ENCODE results near the gene DAPK3.
"Not testable (repeated sequence)": the region's sequence is repeated elsewhere in the genome, so short reads cannot be mapped to it uniquely, and the experiment has no call there.

DAPK3 gene

DNA sequence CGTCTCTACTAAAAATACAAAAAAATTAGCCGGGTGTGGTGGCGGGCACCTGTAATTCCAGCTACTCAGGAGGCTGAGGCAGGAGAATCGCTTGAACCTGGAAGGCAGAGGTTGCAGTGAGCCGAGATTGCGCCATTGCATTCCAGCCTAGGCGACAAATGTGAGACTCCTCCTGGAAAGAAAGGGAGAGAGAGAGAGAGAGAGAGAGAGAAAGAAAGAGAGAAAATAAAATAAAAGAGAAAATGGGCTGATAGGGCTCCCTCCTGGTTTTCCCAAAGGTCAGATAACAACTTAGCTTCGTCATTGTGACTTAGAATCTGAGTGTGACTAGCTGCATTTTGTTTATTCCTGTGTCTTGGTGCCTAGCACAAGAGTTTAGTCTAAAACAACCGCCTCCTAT, 34.5 kb upstream of the DAPK3 start:
- DNase-seq (ENCODE audit: low read depth in 2 of 2, low spot score in 1 of 2): not testable (repeated sequence)

DNA sequence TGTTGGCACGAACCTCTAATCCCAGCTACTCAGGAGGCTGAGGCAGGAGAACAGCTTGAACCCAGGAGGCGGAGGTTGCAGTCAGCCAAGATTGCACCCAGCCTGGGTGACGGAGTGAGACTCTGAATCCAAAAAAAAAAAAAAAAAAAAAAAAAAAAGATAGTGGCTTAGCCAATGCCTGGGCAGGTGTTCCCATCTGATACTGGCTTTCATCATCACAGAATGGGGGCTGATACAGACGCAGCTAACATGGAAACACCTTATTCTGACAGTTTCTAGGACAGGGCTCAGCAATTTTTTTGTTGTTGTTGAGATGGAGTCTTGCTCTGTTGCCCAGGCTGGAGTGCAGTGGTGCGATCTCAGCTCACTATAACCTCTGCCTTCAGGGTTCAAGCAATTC, 29.9 kb upstream of the DAPK3 start:
- not testable (repeated sequence) for DNase-seq (ENCODE audit: low read depth in 2 of 2, low spot score in 1 of 2)

DNA sequence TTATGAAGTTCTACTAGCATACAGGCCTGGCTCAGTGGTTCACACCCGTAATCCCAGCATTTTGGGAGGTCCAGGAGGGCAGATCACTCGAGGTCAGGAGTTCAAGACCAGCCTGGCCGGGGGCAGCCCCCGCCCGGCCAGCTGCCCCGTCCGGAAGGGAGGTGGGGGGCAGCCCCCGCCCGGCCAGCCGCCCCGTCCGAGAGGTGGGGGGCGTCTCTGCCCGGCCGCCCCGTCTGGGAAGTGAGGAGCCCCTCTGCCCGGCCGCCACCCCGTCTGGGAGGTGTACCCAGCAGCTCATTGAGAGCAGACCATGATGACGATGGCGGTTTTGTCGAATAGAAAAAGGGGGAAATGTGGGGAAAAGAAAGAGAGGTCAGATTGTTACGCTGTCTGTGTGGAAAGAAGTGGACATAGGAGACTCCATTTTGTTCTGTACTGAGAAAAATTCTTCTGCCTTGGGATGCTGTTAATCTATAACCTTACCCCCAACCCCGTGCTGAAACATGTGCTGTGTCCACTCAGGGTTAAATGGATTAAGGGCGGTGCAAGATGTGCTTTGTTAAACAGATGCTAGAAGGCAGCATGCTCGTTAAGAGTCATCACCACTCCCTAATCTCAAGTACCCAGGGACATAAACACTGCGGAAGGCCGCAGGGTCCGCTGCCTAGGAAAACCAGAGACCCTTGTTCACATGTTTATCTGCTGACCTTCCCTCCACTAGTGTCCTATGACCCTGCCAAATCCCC, 27.9 kb upstream of the DAPK3 start:
- not testable (repeated sequence) for DNase-seq (ENCODE audit: low read depth in 2 of 2, low spot score in 1 of 2)

DNA sequence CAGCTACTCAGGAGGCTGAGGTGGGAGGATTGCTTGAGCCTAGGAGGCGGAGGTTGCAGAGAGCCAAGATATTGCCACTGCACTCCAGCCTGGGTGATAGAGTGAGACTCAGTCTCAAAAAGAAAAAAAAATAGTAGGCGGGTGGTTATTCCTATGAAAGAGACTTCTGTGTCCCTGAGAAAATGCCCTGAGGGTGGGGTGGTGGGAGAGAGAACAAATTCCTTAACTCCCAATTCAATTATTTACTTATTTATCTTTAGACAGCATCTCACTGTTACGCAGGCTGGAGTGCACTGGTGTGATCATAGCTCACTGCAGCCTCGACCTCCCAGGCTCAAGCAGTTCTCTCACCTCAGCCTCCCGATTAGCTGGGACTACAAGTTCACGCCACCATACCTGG, 24.7 kb upstream of the DAPK3 start:
- no peak for DNase-seq (ENCODE audit: low read depth in 2 of 2, low spot score in 1 of 2)

DNA sequence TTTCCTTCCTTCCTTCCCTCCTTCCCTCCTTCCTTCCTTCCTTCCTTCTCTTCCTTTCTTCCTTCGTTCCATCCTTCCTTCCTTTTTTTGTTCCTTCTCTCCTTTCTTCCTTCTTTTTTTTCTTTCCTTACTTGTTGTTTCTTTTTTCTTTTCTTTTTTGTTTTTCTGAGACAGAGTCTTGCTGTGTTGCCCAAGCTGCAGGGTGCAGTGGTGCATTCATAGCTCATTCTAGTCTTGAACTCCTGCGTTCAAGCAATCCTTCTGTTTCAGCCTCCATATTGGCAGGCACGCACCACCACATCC, 19.9 kb upstream of the DAPK3 start:
- no peak for DNase-seq (ENCODE audit: low read depth in 2 of 2, low spot score in 1 of 2)

DNA sequence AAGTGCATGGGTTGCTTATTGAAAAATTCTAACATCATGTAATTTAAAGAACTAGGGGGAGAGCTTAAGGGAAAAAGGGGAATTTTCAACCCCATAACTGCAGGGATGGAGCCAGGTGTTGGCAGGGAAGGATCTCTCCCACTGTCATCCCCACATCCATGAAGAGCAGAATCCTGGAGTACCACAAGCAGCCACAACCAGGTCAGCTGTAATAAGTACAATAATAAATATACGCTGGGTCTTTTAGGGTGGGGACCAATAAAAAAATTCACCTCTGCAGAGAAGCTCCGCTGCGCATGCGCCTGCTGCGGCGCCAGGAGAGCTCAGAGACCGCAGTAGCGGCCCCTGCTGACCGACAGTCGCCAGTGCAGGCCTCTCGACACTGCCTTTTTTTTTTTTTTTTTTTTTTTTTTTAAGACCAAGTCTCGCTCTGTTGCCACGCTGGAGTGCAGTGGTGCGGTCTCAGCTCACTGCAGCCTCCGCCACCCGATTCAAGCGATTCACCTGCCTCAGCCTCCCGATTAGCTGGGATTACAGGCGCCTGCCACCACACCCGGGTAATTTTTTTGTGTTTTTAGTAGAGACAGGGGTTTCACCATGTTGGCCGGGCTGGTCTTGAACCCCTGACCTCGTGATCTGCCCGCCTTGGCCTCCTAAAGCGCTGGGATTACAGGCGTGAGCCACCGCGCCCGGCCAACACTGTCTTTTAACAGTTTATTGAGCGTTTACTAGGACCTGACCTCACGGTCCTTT, 16.9 kb upstream of the DAPK3 start:
- DNase-seq (ENCODE audit: low read depth in 2 of 2, low spot score in 1 of 2): peak; percentile 75 to 78

DNA sequence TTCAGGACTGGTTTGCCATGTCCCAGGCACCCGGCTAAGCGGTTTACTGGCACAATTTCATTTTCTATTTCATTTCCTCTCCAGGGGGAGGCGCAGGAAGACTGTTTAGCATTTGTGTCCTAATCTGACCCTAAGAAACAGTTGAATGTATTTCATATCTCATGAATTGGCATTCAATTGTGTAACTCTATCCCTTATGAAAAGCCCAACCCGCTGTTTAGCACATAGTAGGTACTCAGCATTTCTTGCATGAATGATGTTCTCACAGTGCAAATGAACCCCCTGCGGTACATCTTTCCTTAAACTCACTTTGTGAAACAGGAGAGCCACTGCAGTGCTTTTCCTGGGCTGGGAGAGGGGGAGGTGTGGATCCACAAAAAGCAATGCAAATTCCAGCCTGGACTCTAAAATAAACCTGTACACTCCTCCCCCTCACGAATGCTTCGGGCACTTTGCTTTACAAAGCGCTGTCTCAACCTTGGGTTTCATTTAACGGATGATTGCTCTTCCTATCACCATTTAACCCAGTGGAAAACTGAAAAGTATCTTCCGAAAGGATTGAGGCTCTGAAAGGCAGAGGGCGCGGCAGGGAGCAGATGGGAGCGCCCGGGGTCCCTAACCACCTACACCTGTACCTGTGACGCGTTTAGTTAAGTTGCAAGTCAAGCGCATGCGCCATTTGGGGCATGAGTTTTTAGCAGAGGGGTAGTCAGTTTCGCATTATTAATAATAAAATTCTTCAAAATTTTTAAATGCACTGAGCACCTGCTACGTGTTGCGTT, 15.6 kb upstream of the DAPK3 start:
- no peak for DNase-seq (ENCODE audit: low read depth in 2 of 2, low spot score in 1 of 2)

DNA sequence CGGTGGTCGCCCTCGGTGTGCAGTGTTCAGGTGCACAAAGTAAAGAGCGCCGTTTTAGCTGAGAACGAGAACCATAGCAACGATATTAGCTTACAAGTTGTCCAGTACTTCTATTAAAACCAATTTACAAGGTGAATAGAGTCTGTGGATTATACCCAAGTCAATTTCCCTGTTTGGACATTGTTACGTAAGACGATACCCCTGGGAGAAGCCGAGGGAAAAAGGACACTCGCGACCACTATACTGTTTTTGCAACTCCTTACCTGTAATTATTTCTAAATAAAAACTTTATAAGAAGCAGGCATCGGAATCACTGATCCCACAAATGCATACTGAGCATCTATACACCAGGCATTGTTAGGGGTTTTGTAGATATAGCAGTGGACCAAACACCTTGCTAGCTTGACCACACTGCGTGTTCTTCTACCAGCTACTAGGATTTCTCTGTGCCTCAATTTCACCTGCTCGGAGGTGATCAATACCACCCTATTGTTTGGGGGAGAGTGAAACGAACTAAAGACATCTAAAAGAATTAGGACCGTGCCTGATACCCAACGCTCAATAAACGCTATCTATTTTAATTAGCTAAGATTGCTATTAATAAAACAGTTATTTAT, 14.9 kb upstream of the DAPK3 start:
- DNase-seq (ENCODE audit: low read depth in 2 of 2, low spot score in 1 of 2): no peak

DNA sequence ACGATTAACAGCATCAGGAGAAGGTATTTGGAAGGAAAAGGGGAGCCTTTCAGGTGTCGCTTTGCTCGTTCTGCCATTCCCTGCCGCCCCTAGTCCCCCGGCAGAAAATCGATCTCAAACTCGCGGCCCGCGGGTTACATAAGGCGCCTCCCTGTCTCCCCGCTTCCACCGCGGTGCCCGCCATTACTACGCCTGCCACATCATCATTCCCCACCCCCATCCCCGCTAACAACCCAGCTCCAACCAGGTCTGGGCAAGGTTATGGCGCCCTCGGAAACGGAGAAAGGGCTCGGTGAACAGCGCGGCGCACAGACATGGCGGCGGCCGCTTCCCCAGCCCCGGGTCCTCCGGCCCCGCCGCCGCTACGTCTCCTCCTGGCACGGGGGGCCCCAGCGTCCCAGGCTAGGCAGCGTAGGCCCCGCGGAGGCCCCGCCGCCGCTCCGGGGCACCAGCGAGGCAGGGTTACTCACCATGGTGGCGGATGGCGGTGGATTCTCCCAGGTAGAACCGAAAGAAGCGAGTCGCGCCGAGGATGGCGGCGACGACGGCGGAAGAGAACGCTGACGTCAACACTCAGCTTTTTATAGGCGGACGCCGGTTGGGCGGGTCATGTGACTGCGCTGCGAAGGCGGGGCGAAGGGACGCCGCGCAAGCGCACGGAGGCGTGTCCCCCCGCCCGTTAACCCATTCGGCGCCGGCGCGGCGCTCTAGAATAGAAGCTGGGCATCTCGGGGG, 14.2 kb upstream of the DAPK3 start, which contains the start of gene EEF2:
Gene EEF2 (minus strand): TSS at position 556 of the 735 bp plus-strand sequence. CDS start 83 bp downstream, at position 473.
- DNase-seq (ENCODE audit: low read depth in 2 of 2, low spot score in 1 of 2): peak; percentile 78 to 83

DNA sequence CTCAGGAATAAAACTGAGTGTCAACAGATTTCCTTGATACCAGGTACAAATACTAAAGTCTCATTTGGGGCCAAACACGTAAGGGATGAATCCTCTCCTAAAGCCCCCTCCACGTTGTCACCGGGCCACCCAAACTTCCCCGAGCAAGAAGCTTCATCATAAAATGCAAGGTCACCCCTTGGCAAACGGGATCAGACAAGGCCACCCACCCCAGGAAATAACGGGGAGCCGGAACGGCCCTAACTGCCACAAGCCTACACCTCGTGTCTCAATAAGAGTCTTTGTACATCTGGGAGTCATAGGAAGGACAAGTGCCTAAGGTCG, 13.6 kb upstream of the DAPK3 start:
- DNase-seq (ENCODE audit: low read depth in 2 of 2, low spot score in 1 of 2): no peak

DNA sequence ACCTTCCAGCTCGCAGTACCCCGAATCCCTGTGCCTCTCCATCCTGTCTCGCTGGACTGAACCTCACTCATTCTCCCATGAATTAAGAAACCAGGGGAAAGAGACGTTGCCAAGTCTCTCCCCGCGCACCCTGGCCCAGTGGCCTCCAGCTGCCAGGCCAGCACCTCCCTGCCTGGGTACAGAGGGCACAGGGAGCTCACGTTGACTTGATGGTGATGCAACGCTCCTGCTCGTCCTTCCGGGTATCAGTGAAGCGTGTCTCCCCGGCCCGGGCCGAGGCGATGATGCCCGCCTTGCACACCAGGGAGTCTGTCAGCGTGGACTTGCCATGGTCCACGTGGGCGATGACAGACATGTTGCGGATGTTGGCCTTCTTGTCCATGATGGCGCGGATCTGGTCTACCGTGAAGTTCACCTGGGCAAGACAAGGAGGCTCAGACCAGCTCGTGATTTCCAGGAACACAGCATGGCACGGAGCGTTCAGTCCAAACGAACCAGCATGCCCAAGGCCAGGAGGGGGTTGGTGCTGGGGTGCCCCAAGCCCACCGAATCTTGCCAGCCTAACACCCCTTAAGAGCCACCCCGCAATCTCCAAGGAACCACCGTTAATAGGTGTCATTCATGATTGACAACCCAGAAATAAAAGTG, 13.2 kb upstream of the DAPK3 start:
- DNase-seq (ENCODE audit: low read depth in 2 of 2, low spot score in 1 of 2): no peak

DNA sequence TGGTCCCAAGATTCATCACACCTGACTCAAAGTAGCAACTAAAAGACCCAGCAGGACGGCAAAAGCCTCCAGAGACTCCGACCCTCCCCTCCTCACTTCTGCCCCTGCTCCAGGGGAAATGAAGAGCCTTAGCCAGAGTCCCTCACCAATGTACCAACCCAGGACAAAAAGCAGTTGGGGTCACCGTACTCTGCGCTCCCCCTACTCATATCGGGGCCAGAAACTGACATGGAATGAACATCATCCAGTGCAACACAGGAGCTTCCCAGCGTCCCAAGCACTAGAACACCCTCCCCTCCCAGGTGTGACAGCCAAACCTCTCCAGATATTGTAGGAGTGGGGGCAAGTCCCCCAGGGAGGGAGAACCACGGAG, 12.6 kb upstream of the DAPK3 start:
- DNase-seq (ENCODE audit: low read depth in 2 of 2, low spot score in 1 of 2): no peak

DNA sequence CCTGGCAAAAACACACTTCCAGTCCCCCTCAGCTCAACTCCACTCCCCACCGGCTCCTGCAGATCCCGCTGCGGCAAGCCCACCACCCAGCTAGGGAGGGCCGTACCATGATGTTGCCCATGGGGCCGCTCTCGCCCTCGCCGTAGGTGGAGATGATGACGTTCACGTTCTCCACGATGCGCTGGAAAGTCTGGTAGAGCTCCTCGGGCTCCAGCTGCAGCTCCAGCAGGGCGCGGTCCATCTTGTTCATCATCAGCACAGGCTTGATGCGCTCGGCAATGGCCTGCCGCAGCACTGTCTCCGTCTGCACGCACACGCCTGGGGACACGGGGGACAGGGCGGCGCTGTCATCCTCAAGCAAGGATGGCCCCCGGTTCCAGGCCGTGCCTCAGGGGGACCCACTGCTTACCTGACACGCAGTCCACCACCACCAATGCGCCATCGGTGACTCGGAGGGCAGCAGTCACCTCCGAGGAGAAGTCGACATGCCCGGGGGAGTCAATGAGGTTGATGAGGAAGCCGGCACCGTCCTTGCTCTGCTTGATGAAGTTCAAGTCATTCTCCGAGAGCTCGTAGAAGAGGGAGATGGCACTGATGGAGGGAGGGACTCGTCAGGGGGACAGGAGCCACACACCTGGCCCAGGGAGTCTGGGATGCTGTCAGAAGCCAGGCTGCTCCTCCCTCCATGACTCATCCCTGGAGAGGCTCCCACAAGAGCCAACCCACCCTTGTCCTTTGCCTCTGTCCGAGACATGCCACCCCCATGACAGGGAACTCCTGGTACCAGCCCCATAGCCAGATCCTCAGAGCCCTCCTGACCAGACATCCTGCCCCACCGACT, 12.0 kb upstream of the DAPK3 start:
- DNase-seq (ENCODE audit: low read depth in 2 of 2, low spot score in 1 of 2): no peak

DNA sequence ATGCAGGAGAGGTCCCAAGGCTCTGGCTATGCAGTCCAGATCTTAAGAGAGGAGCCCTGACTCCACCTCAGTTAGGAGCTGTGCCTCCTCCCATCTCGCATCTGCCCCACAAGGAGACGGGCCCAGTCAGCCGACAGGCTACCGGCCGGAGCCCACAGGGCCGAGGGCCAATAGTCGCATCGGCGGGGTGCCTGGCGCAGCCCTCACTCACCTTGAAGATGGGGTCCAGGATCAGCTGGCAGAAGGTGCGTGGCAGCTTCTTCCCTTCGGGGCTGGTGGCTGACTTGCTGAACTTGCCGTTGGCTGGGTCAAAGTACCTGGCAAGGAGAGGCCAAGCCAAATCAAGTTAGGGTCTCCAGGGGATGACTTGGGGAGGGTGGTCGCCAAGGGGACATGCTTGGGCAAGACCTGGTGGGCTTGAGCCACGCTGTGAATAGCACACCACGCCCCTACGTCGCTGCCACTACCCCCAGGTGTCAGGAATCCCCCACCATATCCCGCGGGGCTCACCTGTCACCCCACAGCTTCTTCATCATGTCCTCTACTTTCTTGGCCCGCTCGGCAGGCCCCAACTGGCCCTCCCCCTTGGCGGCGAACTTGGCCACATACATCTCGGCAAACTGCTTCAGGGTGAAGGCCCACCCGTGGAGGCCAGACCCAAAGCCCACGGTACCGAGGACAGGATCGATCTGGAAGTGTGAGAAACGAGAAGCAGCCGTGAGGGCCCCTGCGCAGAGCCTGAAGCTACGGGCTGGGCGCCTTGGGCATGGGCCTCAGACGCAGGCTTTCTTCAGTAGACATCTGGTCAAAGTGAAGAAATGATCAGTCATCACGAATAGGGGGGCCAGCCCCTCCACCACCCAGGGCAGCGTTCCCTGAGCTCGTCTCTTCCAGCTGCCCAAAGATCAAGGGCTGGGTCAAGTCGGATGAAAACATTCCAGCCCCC, 11.1 kb upstream of the DAPK3 start:
- DNase-seq (ENCODE audit: low read depth in 2 of 2, low spot score in 1 of 2): no peak

DNA sequence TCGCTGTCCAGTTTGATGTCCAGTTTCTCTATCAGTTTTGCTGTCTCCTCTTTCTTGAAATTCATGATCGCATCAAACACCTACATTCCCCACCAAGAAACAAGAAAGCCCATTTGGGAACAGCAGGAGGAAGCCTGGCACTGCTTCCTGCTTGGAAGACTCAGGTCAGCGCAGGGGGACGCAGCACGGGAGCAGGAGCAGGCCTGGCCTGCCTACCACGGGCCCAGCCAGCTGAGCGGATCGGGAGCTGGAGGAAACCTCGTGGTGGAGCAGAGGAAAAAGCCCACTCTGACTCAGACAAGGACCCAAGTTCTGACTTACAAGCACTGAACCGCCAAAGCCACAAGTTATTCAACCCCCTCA, 10.5 kb upstream of the DAPK3 start:
- no peak for DNase-seq (ENCODE audit: low read depth in 2 of 2, low spot score in 1 of 2)

DNA sequence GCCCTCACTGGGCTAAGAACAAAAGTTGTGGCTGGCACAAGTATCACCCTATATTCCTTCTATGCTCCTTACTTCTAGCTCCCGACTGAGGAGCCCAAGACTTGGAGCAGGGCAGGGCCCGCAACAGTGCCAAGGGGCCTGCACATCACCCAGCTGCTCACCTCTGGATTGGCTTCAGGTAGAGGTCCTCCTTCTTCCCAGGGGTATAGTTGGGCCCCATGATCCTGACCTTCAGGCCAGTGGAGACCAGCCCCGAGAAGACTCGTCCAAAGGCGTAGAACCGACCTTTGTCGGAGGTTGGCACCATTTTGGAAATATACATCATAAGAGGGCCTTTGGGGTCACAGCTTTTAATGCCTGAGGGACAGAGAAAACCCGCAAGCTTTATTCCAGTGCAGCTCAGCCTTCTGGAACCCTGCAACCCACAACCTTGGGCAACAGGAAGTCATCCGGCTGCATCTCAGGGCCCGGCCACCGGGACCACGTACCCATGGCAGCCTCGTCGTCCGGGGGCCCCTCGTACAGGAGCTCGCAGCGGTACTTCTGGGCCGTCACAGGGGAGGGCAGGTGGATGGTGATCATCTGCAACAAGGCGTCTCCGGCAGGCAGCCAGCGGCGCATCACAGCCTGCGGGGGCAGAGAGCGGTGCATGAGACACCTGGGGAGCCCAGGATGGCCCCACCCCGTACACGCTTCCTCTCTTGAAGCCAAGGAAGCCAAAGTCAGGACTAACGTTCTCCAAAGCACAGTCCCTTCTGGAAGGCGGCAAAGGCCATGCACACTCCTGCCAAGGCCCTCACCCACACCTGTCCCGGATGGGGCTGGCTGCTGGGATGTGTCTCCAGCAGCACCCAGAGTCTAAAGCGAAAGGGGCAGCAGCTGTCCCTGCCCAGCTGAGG, 9.7 kb upstream of the DAPK3 start:
- no peak for DNase-seq (ENCODE audit: low read depth in 2 of 2, low spot score in 1 of 2)

DNA sequence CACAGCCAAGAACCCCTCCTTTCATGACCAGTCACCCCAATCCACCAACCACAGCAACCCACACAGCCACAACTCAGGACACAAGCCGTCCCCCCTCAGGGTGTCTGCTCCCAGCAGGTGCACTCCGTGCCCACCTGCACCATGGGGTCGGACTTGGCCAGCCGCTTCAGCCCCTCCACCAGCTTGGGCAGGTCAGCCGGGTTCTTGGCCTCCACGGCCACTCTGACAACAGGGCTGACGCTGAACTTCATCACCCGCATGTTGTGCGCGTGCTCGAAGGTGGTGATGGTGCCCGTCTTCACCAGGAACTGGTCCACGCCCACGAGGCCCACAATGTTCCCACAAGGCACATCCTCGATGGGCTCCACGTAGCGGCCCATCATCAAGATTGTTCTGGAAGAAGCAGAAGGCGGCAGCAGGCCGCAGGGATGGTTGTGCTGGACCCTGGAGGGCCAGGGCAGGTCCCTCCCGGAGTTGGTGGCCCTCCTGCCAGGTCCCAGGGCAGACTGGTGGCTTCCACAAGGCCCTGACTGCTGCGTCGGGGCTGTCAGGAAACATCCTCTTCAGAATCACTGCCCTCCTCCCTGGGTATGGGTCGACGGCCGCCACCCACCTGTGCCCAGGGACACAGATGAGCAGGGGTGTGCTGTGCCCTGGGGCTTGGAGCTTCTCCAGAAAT, 8.9 kb upstream of the DAPK3 start:
- DNase-seq (ENCODE audit: low read depth in 2 of 2, low spot score in 1 of 2): no peak

All from stimulated activated CD8-positive, alpha-beta memory T cell treated with anti-CD3 and anti-CD28 coated beads, Interleukin-4, amount 100 ng/mL, for 4 hours (primary cell).